Activated CD4-positive, alpha-beta T cell treated with anti-CD3 and anti-CD28 coated beads for 36 hours (primary cell): ENCODE data around the gene FAM107B. TPM values are rescaled to one million over a fixed set of nuclear protein-coding genes. Genes with fewer than 3 reads are reported as not detected.

ENCODE experiments used
- ATAC-seq: fragments of 200-7000 bp; cut with Tn5 transposase; one replicate; pipeline ENCODE4 v1.10.0; 2021; ENCODE audit warnings: mild to moderate bottlenecking, moderate library complexity
- CTCF ChIA-PET: fragments of 350-600 bp; sonication (Branson Sonifier 250); formaldehyde crosslinking; loops from one replicate; lab custom pipeline; 2021; ENCODE audit warnings: antibody characterized with exemption; lab: Charles Lee
- POLR2A ChIA-PET: fragments of 350-600 bp; sonication (Branson Sonifier 250); formaldehyde crosslinking; loops from one replicate; lab custom pipeline; 2021; ENCODE audit warnings: antibody characterized with exemption, inconsistent platforms; lab: Charles Lee
- DNase-seq: peaks from one replicate; pipeline ENCODE4 v3.0.0-alpha.2; 2020
- H3K27ac Mint-ChIP-seq: one replicate; pipeline ENCODE4 v1.8.0; 2021; ENCODE audit warnings: mixed read lengths
- H3K27me3 Mint-ChIP-seq: one replicate; pipeline ENCODE4 v1.8.0; 2021; ENCODE audit warnings: mixed read lengths
- H3K36me3 Mint-ChIP-seq: one replicate; pipeline ENCODE4 v1.8.0; 2021; ENCODE audit warnings: low read depth, mixed read lengths
- H3K4me1 Mint-ChIP-seq: one replicate; pipeline ENCODE4 v1.8.0; 2021; ENCODE audit warnings: mixed read lengths
- H3K4me3 Mint-ChIP-seq: one replicate; pipeline ENCODE4 v1.8.0; 2021; ENCODE audit warnings: mild to moderate bottlenecking, moderate library complexity, mixed read lengths
- H3K9me3 Mint-ChIP-seq: one replicate; pipeline ENCODE4 v1.8.0; 2021; ENCODE audit warnings: low read depth, mixed read lengths
- intact Hi-C, 2 experiments: fragments of 100-400 bp; cut with DNase I in 1 of 2; cut with micrococcal nuclease in 1 of 2; formaldehyde crosslinking; loops; one replicate each; pipeline versions ENCODE4 v1.14.2 to v1.15.1; 2022 to 2024; cut with DNase I, micrococcal nuclease
- total RNA-seq, 2 experiments: library from RNA; stranded (reverse); gene quantifications; one replicate each; pipeline ENCODE4 v1.2.3, GENCODE V29; 2021

The FAM107B gene
- total RNA-seq, 2 experiments from 2014 or later = 126 to 148 TPM

- DNase-seq (no peak), ATAC-seq (peak; percentile 5)
- H3K36me3 Mint-ChIP-seq = peaks cover 66% of the 10 kb centered on the region
- peak overlapping the region; percentile 89 for H3K27ac Mint-ChIP-seq
- H3K4me1 Mint-ChIP-seq = peaks cover 95% of the 10 kb centered on the region
- no peaks in the 10 kb centered on the region for H3K27me3 Mint-ChIP-seq
- intact Hi-C loops = loop anchor here (1.0 to 10.0 kb wide), 11 partner anchors 15 to 370 kb away; partner anchors contain the start of genes CDNF (in 2 of the 2), HSPA14 (in 2 of the 2), MEIG1 (in 2 of the 2) and MSANTD7 (in 2 of the 2)
- CTCF ChIA-PET = interaction anchor here (1.1 to 2.2 kb wide), 5 partner anchors 11 to 250 kb away, joined by 3 to 11 read pairs (median 6); partner anchors contain the start of genes CDNF, HSPA14 and MSANTD7
- H3K9me3 Mint-ChIP-seq = no peaks in the 10 kb centered on the region
- POLR2A ChIA-PET = interaction anchor here (0.7 to 1.7 kb wide), 7 partner anchors 13 to 291 kb away, joined by 3 to 8 read pairs (median 3); partner anchors contain the start of genes CDNF, HSPA14, MSANTD7 and SUV39H2
- peak overlapping the region; percentile 40 for H3K4me3 Mint-ChIP-seq
Observed at GRCh38 chr10:14587540-14588083, 187.1 kb downstream of the FAM107B start.

GRCh38 chr10:14586901-14587300 lies 187.8 kb downstream of the FAM107B start:
- Mint-ChIP-seq H3K36me3 (peaks cover 63% of the 10 kb centered on the region), H3K9me3 (no peaks in the 10 kb centered on the region), H3K27ac (peak overlapping the region; percentile 89), H3K4me3 (no peak overlapping the region), H3K4me1 (peaks cover 93% of the 10 kb centered on the region), H3K27me3 (no peaks in the 10 kb centered on the region)
- DNase-seq (peak; percentile 60), ATAC-seq (no peak)
- ChIA-PET POLR2A (no interaction called here), CTCF (no interaction called here)
- intact Hi-C loops = loop anchor here (1.0 to 10.0 kb wide), 5 partner anchors 15 to 370 kb away; partner anchors contain the start of genes MEIG1 (in 2 of the 2), DCLRE1C (in 1 of the 2) and SUV39H2 (in 1 of the 2)

DNA sequence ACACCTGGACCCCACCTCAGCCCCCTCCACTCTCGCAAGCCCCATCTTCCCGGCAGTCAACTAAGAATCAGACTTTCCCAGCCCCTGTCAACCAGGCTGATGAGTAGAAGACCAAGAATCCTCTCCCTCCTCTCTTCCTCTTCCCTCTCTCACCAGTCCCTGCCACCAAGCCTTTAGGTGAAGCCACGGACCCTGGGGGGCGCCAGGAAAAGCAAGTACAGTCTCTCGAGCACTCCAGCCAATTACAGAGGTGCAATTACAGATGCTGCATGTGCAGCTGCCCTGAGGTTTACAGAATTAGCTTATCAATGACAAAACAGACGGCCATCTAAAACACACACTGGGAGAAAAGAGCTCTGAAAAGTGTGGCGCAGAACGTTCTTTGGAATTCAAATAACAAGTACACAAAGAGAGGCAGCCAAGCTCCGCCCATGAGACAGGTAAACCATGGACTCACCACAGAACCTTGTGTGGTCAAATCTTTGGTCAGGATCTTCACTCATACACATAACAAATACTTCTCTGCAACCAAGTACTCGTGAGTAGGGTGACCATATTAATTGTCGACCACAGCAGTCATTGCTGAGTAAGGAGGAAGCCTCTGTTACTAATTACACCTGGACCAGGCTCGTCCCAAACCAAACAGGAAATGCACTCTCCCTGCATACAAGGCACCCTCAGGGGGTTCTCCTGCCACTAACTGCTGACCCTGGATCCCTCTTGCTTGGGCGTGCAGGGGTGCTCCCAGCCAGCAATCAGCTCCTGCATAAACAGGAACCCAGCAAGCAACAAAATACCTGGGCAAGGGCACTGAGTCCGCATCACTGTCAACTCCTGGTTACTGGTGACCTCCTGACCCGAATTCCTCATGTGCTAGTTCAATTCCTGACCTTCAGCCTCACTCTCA lies 189.2 kb downstream of the FAM107B start:
- intact Hi-C loops = loop anchor here (2.0 to 10.0 kb wide), 4 partner anchors 21 to 372 kb away; partner anchors contain the start of genes MEIG1 (in 2 of the 2), DCLRE1C (in 1 of the 2) and SUV39H2 (in 1 of the 2)
- Mint-ChIP-seq H3K9me3 (no peaks in the 10 kb centered on the region), H3K36me3 (peaks cover 60% of the 10 kb centered on the region), H3K4me3 (peak overlapping the region; percentile 28), H3K4me1 (peaks cover 94% of the 10 kb centered on the region), H3K27ac (peak overlapping the region; percentile 89), H3K27me3 (no peaks in the 10 kb centered on the region)
- no peak for ATAC-seq
- DNase-seq = no peak
- ChIA-PET CTCF (interaction anchor here (0.7 kb wide), 1 partner anchor 298 kb away, joined by 3 read pairs; no protein-coding TSS in a partner anchor), POLR2A (no interaction called here)

GRCh38 chr10:14584661-14585060 lies 190.0 kb downstream of the FAM107B start:
- POLR2A ChIA-PET = no interaction called here
- peaks cover 55% of the 10 kb centered on the region for H3K36me3 Mint-ChIP-seq
- H3K27me3 Mint-ChIP-seq = no peaks in the 10 kb centered on the region
- H3K9me3 Mint-ChIP-seq = no peaks in the 10 kb centered on the region
- CTCF ChIA-PET = interaction anchor here (0.5 to 0.8 kb wide), 2 partner anchors 10 to 239 kb away, joined by 3 read pairs; no protein-coding TSS in a partner anchor
- H3K4me1 Mint-ChIP-seq = peaks cover 92% of the 10 kb centered on the region
- H3K27ac Mint-ChIP-seq = peak overlapping the region; percentile 93
- DNase-seq = peak; percentile 62
- intact Hi-C loops = loop anchor here (5.0 to 10.0 kb wide), 3 partner anchors 293 to 373 kb away; partner anchors contain the start of genes MEIG1 (in 2 of the 2), DCLRE1C (in 1 of the 2) and SUV39H2 (in 1 of the 2)
- ATAC-seq = peak; percentile 17
- H3K4me3 Mint-ChIP-seq = no peak overlapping the region

DNA sequence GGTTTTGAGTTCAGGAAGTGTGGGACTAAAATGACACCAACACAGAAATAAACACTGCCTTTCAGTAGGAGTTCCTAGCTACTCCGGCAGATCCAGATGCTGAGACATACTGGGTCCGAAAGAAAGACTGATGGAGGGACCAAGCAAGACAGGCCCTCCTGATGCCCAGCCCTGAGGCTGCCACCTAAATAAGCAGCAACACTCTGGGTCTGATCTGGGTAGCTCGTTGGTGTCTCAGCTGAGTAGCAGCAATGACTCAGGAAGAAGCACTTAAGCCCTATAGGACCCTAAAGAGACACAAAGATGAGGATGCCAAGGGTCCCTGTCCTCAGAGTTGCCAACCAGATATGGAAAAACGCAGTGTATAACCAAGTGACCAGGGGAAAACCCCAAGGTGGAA lies 190.7 kb downstream of the FAM107B start:
- H3K4me1 Mint-ChIP-seq = peaks cover 90% of the 10 kb centered on the region
- H3K27me3 Mint-ChIP-seq = no peaks in the 10 kb centered on the region
- DNase-seq (no peak), ATAC-seq (peak; percentile 27)
- peaks cover 55% of the 10 kb centered on the region for H3K36me3 Mint-ChIP-seq
- H3K9me3 Mint-ChIP-seq = no peaks in the 10 kb centered on the region
- POLR2A ChIA-PET = interaction anchor here (1.2 to 1.4 kb wide), 2 partner anchors 21 to 398 kb away, joined by 4 to 13 read pairs; no protein-coding TSS in a partner anchor
- peak overlapping the region; percentile 63 for H3K4me3 Mint-ChIP-seq
- peak overlapping the region; percentile 93 for H3K27ac Mint-ChIP-seq
- intact Hi-C loops = loop anchor here in 1 of 2 experiments (1.0 to 10.0 kb wide), 2 partner anchors 12 to 371 kb away; partner anchors contain the start of genes DCLRE1C and MEIG1
- CTCF ChIA-PET = interaction anchor here (0.5 to 1.6 kb wide), 6 partner anchors 9 to 253 kb away, joined by 3 to 6 read pairs (median 3); no protein-coding TSS in a partner anchor

DNA sequence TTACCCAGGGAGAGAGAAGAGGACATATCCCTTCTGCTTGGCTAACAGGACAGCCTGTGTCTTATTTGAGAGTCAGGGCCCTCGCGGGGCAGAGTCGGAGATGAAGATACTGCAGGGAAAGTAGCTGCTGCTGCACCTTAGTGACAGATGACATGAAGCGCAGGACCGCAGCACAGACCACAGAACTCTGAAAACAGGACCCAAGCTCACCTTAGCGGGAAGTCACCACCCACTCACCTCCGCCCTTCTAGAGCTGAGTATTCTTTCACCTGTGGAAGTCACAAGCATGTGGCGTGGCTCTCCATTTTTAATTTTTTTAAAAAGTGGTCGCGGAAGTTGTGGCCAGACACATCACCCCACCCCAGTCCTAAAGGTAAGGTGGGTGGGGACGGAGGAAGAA lies 191.4 kb downstream of the FAM107B start:
- ChIA-PET POLR2A (interaction anchor here (1.0 to 1.4 kb wide), 5 partner anchors 11 to 398 kb away, joined by 4 to 13 read pairs (median 5); no protein-coding TSS in a partner anchor), CTCF (interaction anchor here (0.6 to 1.6 kb wide), 8 partner anchors 8 to 254 kb away, joined by 3 to 7 read pairs (median 3); no protein-coding TSS in a partner anchor)
- Mint-ChIP-seq H3K4me1 (peaks cover 88% of the 10 kb centered on the region), H3K27me3 (no peaks in the 10 kb centered on the region), H3K27ac (peak overlapping the region; percentile 93), H3K4me3 (peak overlapping the region; percentile 63), H3K36me3 (peaks cover 57% of the 10 kb centered on the region), H3K9me3 (no peaks in the 10 kb centered on the region)
- ATAC-seq = peak; percentile 71
- intact Hi-C loops = loop anchor here in 1 of 2 experiments (1.0 to 10.0 kb wide), 2 partner anchors 11 to 372 kb away; partner anchors contain the start of genes DCLRE1C and MEIG1
- peak; percentile 92 for DNase-seq

DNA sequence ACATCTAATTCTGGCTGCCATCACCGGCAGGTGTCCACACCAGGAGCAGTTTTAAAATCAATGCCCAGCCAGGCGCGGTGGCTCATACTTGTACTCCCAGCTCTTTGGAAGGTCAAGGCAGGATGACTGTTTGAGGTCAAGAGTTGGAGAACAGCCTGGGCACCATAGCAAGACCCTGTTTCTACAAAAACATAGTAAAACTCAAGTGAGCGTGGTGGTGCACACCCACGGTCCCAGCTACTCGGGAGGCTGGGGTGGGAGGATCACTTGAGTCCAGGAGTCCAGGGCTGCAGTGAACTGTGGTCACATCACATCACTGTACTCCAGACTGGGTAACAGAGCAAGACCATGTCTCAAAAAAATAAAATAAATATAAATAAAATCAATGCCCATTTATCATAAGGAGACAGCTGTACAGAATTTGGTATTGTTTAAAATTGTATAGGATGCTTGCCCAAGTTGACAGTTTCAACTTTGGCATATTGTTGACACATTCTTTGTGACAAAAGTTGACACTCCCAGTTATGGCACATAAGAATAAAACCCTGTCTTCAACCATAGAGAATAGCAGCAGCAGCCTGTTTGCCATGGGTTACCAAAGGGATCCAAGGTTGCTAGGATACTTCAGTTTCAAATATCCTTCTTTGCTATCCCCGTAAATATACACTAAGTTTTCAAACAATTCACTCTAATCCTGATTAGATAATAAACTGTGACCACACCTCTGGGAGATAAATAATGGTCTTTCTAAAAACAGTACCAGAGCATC lies 193.0 kb downstream of the FAM107B start:
- H3K27me3 Mint-ChIP-seq = no peaks in the 10 kb centered on the region
- no peak for ATAC-seq
- peak overlapping the region; percentile 66 for H3K27ac Mint-ChIP-seq
- H3K36me3 Mint-ChIP-seq = peaks cover 53% of the 10 kb centered on the region
- ChIA-PET POLR2A (no interaction called here), CTCF (no interaction called here)
- no peak overlapping the region for H3K4me3 Mint-ChIP-seq
- intact Hi-C loops = loop anchor here in 1 of 2 experiments (10.0 kb wide), 1 partner anchor 373 kb away; the partner anchor contains the start of genes DCLRE1C and MEIG1
- peaks cover 78% of the 10 kb centered on the region for H3K4me1 Mint-ChIP-seq
- no peaks in the 10 kb centered on the region for H3K9me3 Mint-ChIP-seq
- no peak for DNase-seq

DNA sequence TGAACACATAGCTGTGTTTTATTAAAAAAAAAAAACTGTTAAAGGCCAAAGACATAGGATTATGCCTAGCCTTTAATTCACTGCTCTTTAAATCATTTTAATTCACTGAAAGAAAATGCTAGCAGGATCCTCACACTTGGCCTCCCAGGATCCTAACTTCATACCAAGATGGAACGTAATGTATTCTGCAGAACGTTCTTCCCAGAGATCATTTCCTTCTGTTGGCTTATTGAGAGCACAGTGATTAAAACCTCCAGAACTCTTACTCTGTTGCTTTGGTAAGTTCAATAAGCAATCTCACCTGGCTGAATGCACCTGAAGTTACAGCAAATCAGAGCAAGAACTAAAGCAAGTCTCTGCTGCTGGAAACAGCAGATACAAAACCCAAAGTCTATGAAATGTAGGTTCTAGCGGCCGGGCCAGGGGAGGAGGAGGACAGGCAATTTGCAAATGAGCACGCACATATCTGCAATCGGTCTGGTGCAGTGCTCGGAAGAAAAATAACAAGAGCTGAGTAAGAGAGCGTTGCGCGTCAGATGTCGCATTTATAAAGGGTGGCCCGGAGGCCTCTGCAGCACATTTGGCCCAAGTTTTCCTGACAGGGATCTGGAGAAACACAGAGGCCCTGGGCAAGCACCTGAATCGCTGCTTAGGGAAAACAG lies 193.9 kb downstream of the FAM107B start:
- ATAC-seq = no peak
- Mint-ChIP-seq H3K36me3 (peaks cover 54% of the 10 kb centered on the region), H3K27ac (peak overlapping the region; percentile 77), H3K4me1 (peaks cover 78% of the 10 kb centered on the region), H3K9me3 (no peaks in the 10 kb centered on the region), H3K27me3 (no peaks in the 10 kb centered on the region), H3K4me3 (no peak overlapping the region)
- intact Hi-C loops = loop anchor here in 1 of 2 experiments (10.0 kb wide), 1 partner anchor 374 kb away; the partner anchor contains the start of genes DCLRE1C and MEIG1
- no peak for DNase-seq
- CTCF ChIA-PET = no interaction called here
- POLR2A ChIA-PET = no interaction called here

DNA sequence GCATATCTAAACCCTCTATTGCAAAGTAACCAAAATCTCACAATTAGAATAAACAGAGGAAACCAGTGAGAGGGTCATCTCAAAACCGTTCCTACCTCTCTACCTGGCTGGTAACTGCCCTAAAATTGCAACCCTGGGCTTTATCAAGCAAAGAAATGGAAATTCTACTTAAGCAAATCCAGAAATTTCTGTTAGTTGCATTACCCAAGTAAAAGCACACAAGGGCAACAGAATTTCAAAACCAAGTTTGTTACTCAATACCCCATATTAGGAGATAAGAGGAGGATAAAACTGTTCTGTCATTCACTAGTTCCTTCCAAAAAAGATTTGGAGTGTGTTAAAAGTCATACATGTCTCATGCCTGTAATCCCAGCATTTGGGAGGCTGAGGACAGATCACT lies 195.3 kb downstream of the FAM107B start:
- no peaks in the 10 kb centered on the region for H3K9me3 Mint-ChIP-seq
- peaks cover 77% of the 10 kb centered on the region for H3K4me1 Mint-ChIP-seq
- H3K27me3 Mint-ChIP-seq = no peaks in the 10 kb centered on the region
- intact Hi-C loops = no loop called here
- DNase-seq (no peak), ATAC-seq (no peak)
- peaks cover 52% of the 10 kb centered on the region for H3K36me3 Mint-ChIP-seq
- no peak overlapping the region for H3K4me3 Mint-ChIP-seq
- CTCF ChIA-PET = interaction anchor here (0.7 to 1.9 kb wide), 4 partner anchors 10 to 965 kb away, joined by 3 to 6 read pairs (median 4); no protein-coding TSS in a partner anchor
- POLR2A ChIA-PET = no interaction called here
- peak overlapping the region; percentile 25 for H3K27ac Mint-ChIP-seq
